Osteoblast (primary cell): ENCODE measurements around the gene GLI1. TPM values are rescaled to one million over a fixed set of nuclear protein-coding genes. Genes with fewer than 3 reads are reported as not detected.

Source experiments
- DNase-seq: peaks from one replicate; pipeline ENCODE4 v3.0.0; 2011; ENCODE audit warnings: low spot score, mixed read lengths; ENCODE audit not compliant: insufficient read length; ENCODE audit errors: missing footprints
- H2AFZ ChIP-seq: 2 replicates; pipeline ENCODE4 v1.6.0; 2011; ENCODE audit warnings: mild to moderate bottlenecking, low read length
- H3K27ac ChIP-seq: 2 replicates; pipeline ENCODE4 v1.5.1; 2011; ENCODE audit warnings: mild to moderate bottlenecking, low read depth, low read length, moderate library complexity
- H3K27me3 ChIP-seq: 2 replicates; pipeline ENCODE4 v1.6.0; 2012; ENCODE audit warnings: mild to moderate bottlenecking, control low read depth, inconsistent platforms, low read length, moderate library complexity; ENCODE audit not compliant: insufficient read depth
- H3K36me3 ChIP-seq: 2 replicates; pipeline ENCODE4 v1.5.1; 2011; ENCODE audit warnings: mild to moderate bottlenecking, low read length, control low read depth, moderate library complexity; ENCODE audit not compliant: insufficient read depth
- H3K4me1 ChIP-seq: 2 replicates; pipeline ENCODE4 v1.5.1; 2011; ENCODE audit warnings: mild to moderate bottlenecking, low read length, control low read depth, moderate library complexity; ENCODE audit not compliant: insufficient read depth
- H3K4me2 ChIP-seq: 2 replicates; pipeline ENCODE4 v1.6.0; 2011; ENCODE audit warnings: mild to moderate bottlenecking, low read length; ENCODE audit not compliant: insufficient read depth
- H3K4me3 ChIP-seq: fragments of 200-600 bp; sonication (generic); 3 replicates; pipeline ENCODE4 v1.5.1; 2012; ENCODE audit warnings: mild to moderate bottlenecking, low read length, inconsistent platforms; ENCODE audit not compliant: insufficient read depth
- H3K79me2 ChIP-seq: 2 replicates; pipeline ENCODE4 v1.6.0; 2012; ENCODE audit warnings: mild to moderate bottlenecking, low read length, control low read depth, inconsistent platforms; ENCODE audit not compliant: insufficient read depth
- H3K9me3 ChIP-seq: 2 replicates; pipeline ENCODE4 v1.5.1; 2011; ENCODE audit warnings: low read depth, low read length, control low read depth
- H4K20me1 ChIP-seq: 2 replicates; pipeline ENCODE4 v1.6.0; 2012; ENCODE audit warnings: mild to moderate bottlenecking, low read length, control low read depth; ENCODE audit not compliant: insufficient read depth
- total RNA-seq: library from RNA; depleted of rRNA; stranded (reverse); fragments of >200 nt; gene quantifications from 2 replicates; pipeline ENCODE4 v1.2.3, GENCODE V29; 2012
- TF ChIP-seq, protein P1 (sequence below): IDR thresholded peaks from 2 replicates; pipeline ENCODE4 v1.5.1; 2011; ENCODE audit warnings: mild to moderate bottlenecking, low read depth, low read length, moderate library complexity; ENCODE audit errors: extremely low read depth

Gene GLI1
- total RNA-seq, 1 donor, result 0.36 TPM

DNA sequence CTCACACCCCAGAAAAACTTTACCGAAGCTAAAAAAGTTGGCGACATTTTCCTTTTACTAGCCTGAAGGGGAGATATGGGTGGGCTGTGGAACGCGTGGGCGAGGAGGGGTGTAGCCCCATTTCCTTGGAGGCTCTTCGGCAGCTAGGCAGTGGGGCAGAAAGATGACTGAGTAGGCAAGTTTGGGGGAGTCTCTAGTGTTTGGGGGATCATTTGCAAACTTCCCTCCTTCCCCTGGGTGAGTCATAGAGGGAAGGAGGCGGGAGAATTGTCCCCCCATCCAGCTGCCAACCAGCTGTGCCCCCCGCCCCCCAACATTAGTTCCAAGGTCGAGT is 2.3 kb downstream of the GLI1 start:
- Histone ChIP-seq H3K27me3 (peaks cover 16% of the 10 kb centered on the region), H3K4me3 (peak overlapping the region; percentile 72), H3K79me2 (no peaks in the 10 kb centered on the region), H4K20me1 (no peaks in the 10 kb centered on the region), H3K27ac (no peak overlapping the region), H3K36me3 (no peaks in the 10 kb centered on the region), H3K4me1 (peaks cover 16% of the 10 kb centered on the region), H3K9me3 (no peaks in the 10 kb centered on the region), H3K4me2 (peak overlapping the region; percentile 100), H2AFZ (peak overlapping the region; percentile 67)
- TF ChIP-seq, protein P1, sequence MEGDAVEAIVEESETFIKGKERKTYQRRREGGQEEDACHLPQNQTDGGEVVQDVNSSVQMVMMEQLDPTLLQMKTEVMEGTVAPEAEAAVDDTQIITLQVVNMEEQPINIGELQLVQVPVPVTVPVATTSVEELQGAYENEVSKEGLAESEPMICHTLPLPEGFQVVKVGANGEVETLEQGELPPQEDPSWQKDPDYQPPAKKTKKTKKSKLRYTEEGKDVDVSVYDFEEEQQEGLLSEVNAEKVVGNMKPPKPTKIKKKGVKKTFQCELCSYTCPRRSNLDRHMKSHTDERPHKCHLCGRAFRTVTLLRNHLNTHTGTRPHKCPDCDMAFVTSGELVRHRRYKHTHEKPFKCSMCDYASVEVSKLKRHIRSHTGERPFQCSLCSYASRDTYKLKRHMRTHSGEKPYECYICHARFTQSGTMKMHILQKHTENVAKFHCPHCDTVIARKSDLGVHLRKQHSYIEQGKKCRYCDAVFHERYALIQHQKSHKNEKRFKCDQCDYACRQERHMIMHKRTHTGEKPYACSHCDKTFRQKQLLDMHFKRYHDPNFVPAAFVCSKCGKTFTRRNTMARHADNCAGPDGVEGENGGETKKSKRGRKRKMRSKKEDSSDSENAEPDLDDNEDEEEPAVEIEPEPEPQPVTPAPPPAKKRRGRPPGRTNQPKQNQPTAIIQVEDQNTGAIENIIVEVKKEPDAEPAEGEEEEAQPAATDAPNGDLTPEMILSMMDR, result no peak
- DNase-seq, result peak; percentile 81

DNA sequence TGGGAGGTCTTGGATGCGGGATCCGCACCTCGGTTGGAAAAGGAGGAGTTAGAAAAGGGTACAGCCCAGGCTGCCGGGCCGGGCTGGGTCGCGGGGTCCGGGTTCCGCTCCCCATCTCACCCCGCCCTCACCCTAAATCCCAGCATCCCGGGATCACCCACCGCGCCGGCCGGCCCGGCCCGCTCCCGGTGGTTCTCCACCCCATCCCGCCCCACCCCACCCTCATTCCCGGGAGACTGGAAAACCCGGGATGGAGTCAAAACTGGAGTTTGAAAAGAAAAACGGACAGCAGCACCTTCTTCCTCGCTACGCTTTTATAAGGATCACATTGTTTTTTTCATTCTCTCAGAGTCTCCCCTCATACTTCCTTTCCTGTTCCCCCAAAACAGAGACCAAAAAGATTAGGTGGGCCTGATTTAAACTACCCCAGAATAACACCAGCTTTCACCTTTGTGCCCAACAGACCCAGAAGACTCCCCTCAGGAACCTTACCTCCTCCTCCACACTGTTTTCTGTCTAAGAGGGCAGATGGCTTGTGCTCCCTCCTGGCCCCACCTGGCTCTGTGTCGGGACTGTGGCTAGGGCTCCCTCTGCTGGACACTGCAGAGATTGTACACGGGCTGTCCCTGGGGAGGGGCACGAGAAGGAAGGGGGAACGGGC is 2.8 kb downstream of the GLI1 start:
- Histone ChIP-seq H3K36me3 (no peaks in the 10 kb centered on the region), H3K4me3 (peak overlapping the region; percentile 72), H3K27ac (no peak overlapping the region), H3K79me2 (no peaks in the 10 kb centered on the region), H3K27me3 (peaks cover 19% of the 10 kb centered on the region), H3K9me3 (no peaks in the 10 kb centered on the region), H4K20me1 (no peaks in the 10 kb centered on the region), H3K4me1 (peaks cover 16% of the 10 kb centered on the region), H2AFZ (peak overlapping the region; percentile 67), H3K4me2 (peak overlapping the region; percentile 100)
- TF ChIP-seq, protein P1, result peak; percentile 98
- DNase-seq, result peak; percentile 99

DNA sequence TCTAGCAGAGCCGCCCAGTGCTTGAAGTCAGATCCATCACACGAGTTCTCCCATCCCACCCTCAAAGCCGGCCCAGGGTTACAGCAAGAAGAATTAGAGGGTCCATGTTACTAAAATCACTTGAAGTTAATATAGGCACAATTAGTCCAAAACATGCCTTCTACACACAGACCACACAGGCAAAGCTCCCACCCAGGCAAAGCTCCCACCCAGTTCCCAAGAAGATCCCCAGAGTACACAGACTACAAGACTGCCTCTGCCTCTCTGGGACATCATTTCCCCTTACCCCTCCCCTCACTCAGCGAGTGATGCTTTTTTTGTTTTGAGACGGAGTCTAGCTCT is 3.3 kb downstream of the GLI1 start:
- H4K20me1 ChIP-seq, result no peaks in the 10 kb centered on the region
- H3K27ac ChIP-seq, result no peak overlapping the region
- H3K4me3 ChIP-seq, result no peak overlapping the region
- no peak overlapping the region for H2AFZ ChIP-seq
- TF ChIP-seq, protein P1, result no peak
- H3K36me3 ChIP-seq, result no peaks in the 10 kb centered on the region
- no peak overlapping the region for H3K4me2 ChIP-seq
- H3K9me3 ChIP-seq, result no peaks in the 10 kb centered on the region
- H3K27me3 ChIP-seq, result peaks cover 24% of the 10 kb centered on the region
- no peaks in the 10 kb centered on the region for H3K79me2 ChIP-seq
- peaks cover 16% of the 10 kb centered on the region for H3K4me1 ChIP-seq
- no peak for DNase-seq

DNA sequence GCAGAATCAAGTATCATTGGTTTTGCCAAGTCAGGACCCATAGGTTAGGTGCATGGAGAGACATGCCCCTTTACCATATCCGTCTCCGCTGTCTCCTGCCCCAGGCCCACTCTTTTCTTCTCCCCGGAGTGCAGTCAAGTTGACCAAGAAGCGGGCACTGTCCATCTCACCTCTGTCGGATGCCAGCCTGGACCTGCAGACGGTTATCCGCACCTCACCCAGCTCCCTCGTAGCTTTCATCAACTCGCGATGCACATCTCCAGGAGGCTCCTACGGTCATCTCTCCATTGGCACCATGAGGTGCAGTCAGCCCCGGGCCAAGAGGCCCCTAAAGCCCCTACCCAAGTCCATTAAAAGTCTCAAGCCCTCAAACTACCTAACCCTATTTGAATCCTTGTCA is 5.0 kb downstream of the GLI1 start:
- Histone ChIP-seq H3K4me2 (no peak overlapping the region), H3K27ac (no peak overlapping the region), H4K20me1 (no peaks in the 10 kb centered on the region), H2AFZ (no peak overlapping the region), H3K9me3 (no peaks in the 10 kb centered on the region), H3K36me3 (no peaks in the 10 kb centered on the region), H3K79me2 (no peaks in the 10 kb centered on the region), H3K4me1 (peaks cover 7% of the 10 kb centered on the region), H3K27me3 (peaks cover 33% of the 10 kb centered on the region), H3K4me3 (no peak overlapping the region)
- TF ChIP-seq, protein P1, result no peak
- peak; percentile 69 for DNase-seq
